Left colon (tissue), 2 donors: ENCODE data around the gene WNT2B. TPM values are rescaled to one million over a fixed set of nuclear protein-coding genes. Genes with fewer than 3 reads are reported as not detected.

Experiments
- ATAC-seq: fragments of 200-7000 bp; cut with Tn5 transposase; one replicate; pipeline ENCODE4 v1.9.1; 2020; ENCODE audit warnings: mild to moderate bottlenecking, moderate library complexity
- DNase-seq, 2 donors: peaks; one replicate each; pipeline ENCODE4 v3.0.0-alpha.2; 2020
- intact Hi-C, 2 donors: fragments of 100-400 bp; cut with DNase I in 1 of 2; cut with micrococcal nuclease in 1 of 2; formaldehyde crosslinking; loops; one replicate each; pipeline versions ENCODE4 v1.11.2 to v1.14.0; 2022; cut with DNase I, micrococcal nuclease
- total RNA-seq, 2 donors: library from RNA; stranded (reverse); fragmentation: NEBNext Ultra II Directional; extraction: Animal tissue kit (Norgen Biotek cat#: 25700); gene quantifications; one replicate each; pipeline ENCODE4 v1.2.1, GENCODE V29; 2021
- donor health status: DM: no; HTN: no; CAD: no.
- donor health status: DM: yes; HTN: yes; CAD: no.

The WNT2B gene
- total RNA-seq, 2 donors from 2014 or later: 7.1 to 8.8 TPM

GRCh38 chr1:112515311-112516009 is 6.7 kb downstream of the WNT2B start:
- DNase-seq (no peak), ATAC-seq (no peak)
- intact Hi-C loops: no loop called here

- intact Hi-C loops: no loop called here
- no peak for ATAC-seq
- DNase-seq: no peak
Measured at GRCh38 chr1:112516141-112516540, 7.4 kb downstream of the WNT2B start.

GRCh38 chr1:112517231-112517630 is 8.5 kb downstream of the WNT2B start:
- intact Hi-C loops: no loop called here
- DNase-seq: no peak
- ATAC-seq: no peak

DNA sequence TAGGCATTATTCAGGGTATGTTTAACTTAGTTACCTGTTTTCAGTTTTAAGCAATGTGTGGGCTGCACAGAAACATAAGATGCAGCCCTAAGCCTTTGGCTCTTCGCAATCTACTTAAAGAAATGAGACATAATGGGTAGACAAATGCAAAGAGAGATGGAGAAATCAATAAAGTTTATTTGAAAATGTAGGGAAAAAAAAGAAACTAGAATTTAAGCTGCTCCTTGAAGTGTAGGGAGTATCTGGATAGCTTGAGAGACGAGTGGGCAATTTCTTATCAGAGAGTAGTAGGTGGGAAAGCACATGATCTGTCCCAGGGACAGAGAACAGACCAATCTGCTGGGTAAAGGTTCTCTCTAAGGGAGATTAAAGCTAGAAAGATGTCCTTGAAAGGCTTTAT is 8.9 kb downstream of the WNT2B start:
- intact Hi-C loops: no loop called here

DNA sequence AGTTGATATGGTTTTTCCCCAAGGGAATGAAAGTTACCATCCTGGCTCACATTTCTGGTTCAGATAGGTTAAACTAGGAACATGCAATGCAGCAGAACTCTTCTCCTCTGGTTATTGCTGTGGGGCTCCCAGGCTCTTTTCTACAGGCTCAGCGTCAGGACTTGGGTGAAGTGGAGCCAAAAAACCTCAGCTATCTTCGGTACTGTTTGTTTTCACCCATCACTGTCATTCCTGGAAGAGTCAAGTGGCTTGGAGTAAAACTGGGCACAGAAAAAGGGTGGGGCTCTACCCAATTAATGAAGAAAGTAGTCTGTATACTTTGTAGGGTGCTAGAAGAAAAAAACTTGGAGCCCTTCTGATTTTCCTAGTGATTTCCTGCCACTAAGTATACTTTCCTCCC is 9.4 kb downstream of the WNT2B start:
- intact Hi-C loops: no loop called here
- ATAC-seq: no peak

More for the DNA sequence above, 8.9 kb downstream of the WNT2B start:
- ATAC-seq (no peak), DNase-seq (no peak)

GRCh38 chr1:112520166-112520565 is 11.4 kb downstream of the WNT2B start:
- no peak for ATAC-seq
- no peak for DNase-seq

More for the DNA sequence above, 9.4 kb downstream of the WNT2B start:
- DNase-seq: no peak

GRCh38 chr1:112522621-112523020 is 13.9 kb downstream of the WNT2B start:
- no peak for DNase-seq
- intact Hi-C loops: no loop called here
- no peak for ATAC-seq

More at GRCh38 chr1:112520166-112520565, 11.4 kb downstream of the WNT2B start:
- intact Hi-C loops: no loop called here

DNA sequence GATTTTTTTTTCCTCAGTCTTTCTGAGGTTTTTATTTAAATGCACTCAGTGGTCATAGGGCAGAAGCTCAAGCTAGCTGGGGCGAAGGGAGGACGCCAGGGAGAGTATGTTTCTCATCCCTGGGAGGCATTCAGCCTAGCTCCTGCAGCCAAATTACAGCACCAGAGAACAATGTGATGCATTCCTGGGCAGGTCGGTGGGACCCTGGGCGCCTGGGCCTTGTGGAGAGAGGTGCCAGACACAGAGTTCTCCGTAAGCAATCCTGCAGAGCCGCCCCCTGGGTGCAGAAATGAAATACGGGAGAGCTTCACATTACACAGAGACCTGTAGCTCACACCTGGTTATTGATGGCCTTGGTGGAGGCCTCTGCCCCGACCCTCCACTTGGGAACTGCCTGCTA is 15.5 kb downstream of the WNT2B start:
- intact Hi-C loops: no loop called here
- DNase-seq: no peak
- no peak for ATAC-seq

DNA sequence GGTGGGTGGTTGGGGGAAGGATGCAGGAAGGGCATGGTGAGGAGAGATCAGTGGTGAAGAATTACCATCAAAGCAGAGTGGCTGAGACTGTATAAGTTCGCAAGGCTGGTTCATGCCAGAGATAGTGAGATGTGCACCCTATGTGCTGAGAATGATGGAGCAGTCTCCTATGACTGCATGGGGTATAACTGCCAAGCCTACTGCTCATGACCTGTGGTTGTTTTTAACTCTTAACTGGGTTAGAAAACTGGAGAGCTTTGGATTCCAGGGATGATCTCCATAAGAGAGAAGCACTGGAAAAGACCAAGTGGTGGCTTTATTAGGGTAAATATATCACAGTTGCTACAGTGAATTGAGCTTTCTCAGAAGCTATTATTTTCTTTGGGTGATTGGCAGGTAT is 16.2 kb downstream of the WNT2B start:
- ATAC-seq: no peak
- intact Hi-C loops: no loop called here

DNA sequence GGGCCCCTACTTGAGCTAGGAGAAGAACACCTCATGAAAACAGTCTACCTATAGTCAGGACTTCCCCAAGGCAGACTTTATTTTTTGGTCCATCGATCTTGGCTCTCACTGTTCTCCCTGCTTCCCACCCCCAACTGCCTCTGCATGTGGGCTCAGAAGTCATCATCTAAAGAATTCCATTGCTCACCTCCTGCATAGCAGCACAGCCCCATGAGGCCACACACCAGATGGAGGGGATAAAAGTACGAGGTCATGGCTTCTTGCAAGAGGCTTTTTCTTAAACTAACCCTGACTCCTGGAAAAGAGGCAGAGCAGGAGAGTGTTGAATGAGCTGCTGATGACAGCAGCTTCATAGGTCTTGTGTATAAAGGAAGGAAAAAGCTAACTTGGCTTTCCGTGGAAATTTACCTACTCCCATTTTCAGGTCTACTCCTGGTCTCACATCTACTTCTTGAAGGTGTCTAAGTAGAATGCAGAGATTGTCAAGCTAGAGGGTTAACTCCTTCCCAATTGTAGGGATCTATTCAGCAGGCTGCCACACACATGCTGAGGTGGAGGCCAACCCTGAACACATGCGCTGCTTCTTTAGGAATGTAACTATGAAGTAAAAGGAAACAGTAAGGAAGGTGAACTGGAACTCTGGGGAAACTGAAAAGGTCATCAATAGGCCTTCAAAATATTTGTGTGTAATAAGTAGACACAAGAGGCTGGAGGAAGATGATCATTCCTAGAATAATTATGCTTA is 18.7 kb downstream of the WNT2B start:
- DNase-seq (no peak), ATAC-seq (no peak)
- intact Hi-C loops: no loop called here

More for the DNA sequence above, 16.2 kb downstream of the WNT2B start:
- no peak for DNase-seq

GRCh38 chr1:112528076-112528475 is 19.3 kb downstream of the WNT2B start:
- DNase-seq (no peak), ATAC-seq (no peak)
- intact Hi-C loops: no loop called here

GRCh38 chr1:112529301-112529700 is 20.5 kb downstream of the WNT2B start:
- ATAC-seq: peak; percentile 15
- DNase-seq: no peak
- intact Hi-C loops: no loop called here

- no peak for ATAC-seq
- no peak for DNase-seq
- intact Hi-C loops: no loop called here
Measured at GRCh38 chr1:112530832-112531231, 22.1 kb downstream of the WNT2B start.

GRCh38 chr1:112532064-112532463 is 23.3 kb downstream of the WNT2B start:
- intact Hi-C loops: no loop called here
- DNase-seq: no peak
- peak; percentile 97 for ATAC-seq

- intact Hi-C loops: no loop called here
- no peak for DNase-seq
- no peak for ATAC-seq
Measured at GRCh38 chr1:112533029-112533428, 24.3 kb downstream of the WNT2B start.

DNA sequence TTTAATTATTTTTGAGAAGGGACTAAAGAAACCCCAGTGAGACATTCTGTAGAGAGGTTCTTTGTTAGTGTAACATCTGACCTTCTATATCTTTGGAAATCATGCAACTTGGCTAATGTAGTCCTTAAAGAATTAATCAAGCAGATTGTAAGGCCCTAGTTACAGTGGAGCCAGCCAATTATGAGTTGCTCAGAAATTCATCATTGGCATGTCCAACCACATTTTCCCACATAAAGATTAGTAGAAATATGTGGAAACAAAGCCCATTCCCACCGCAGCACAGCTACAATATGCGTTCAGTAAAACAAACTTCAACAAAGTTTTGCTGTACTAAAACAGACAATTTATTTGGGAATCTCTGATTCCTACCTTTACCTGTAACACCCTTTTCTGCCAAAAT is 27.8 kb downstream of the WNT2B start:
- ATAC-seq (no peak), DNase-seq (no peak)
- intact Hi-C loops: no loop called here

GRCh38 chr1:112537456-112537855 is 28.7 kb downstream of the WNT2B start:
- no peak for DNase-seq
- no peak for ATAC-seq
- intact Hi-C loops: no loop called here

GRCh38 chr1:112538883-112539282 is 30.1 kb downstream of the WNT2B start:
- no peak for DNase-seq
- ATAC-seq: no peak
- intact Hi-C loops: no loop called here

- ATAC-seq: no peak
- DNase-seq: no peak
- intact Hi-C loops: no loop called here
Measured at GRCh38 chr1:112540226-112540794, 31.5 kb downstream of the WNT2B start.

- ATAC-seq (no peak), DNase-seq (no peak)
- intact Hi-C loops: no loop called here
Measured at GRCh38 chr1:112541299-112541698, 32.5 kb downstream of the WNT2B start.
